HepG2 (cell line): Measurements from ENCODE around the gene SPOPL. TPM values are rescaled to one million over a fixed set of nuclear protein-coding genes. Genes with fewer than 3 reads are reported as not detected.
A peak's percentile ranks its signal among the peaks of the same experiment; 100 is the strongest.

Experiments
- BHLHE40 ChIP-seq: IDR thresholded peaks from 2 replicates; pipeline ENCODE4 v1.6.1; 2011; ENCODE audit warnings: low read length, improper control_type of control experiment
- FLYWCH1 ChIP-seq: sonication (generic); formaldehyde crosslinking; IDR thresholded peaks from 2 replicates; pipeline ENCODE4 v1.8.1; 2023; ENCODE audit warnings: mild to moderate bottlenecking, missing genetic modification reagents
- HNF4A ChIP-seq: sonication (generic); formaldehyde crosslinking; IDR thresholded peaks from 2 replicates; pipeline ENCODE4 v1.4.0; 2020; ENCODE audit warnings: missing genetic modification reagents
- KLF12 ChIP-seq: sonication (generic); formaldehyde crosslinking; IDR thresholded peaks from 2 replicates; pipeline ENCODE4 v1.4.0; 2020; ENCODE audit warnings: missing genetic modification reagents, borderline replicate concordance
- SMAD9 ChIP-seq: sonication (generic); formaldehyde crosslinking; IDR thresholded peaks from 2 replicates; pipeline ENCODE4 v1.5.1; 2020; ENCODE audit warnings: mild to moderate bottlenecking, missing genetic modification reagents
- SPEN ChIP-seq: sonication (generic); formaldehyde crosslinking; IDR thresholded peaks from 2 replicates; pipeline ENCODE4 v1.5.1; 2020; ENCODE audit warnings: low read depth, mild to moderate bottlenecking, missing genetic modification reagents
- THAP9 ChIP-seq: sonication (generic); formaldehyde crosslinking; IDR thresholded peaks from 2 replicates; pipeline ENCODE4; 2020; ENCODE audit warnings: missing genetic modification reagents, mild to moderate bottlenecking, borderline replicate concordance
- TSC22D2 ChIP-seq: sonication (generic); formaldehyde crosslinking; IDR thresholded peaks from 2 replicates; pipeline ENCODE4 v1.5.1; 2020; ENCODE audit warnings: missing genetic modification reagents, mild to moderate bottlenecking, borderline replicate concordance
- ZBTB38 ChIP-seq: sonication (generic); formaldehyde crosslinking; IDR thresholded peaks from 2 replicates; pipeline ENCODE4 v1.5.1; 2020; ENCODE audit warnings: mild to moderate bottlenecking, missing genetic modification reagents
- ZHX2 ChIP-seq, 2 experiments: sonication (generic) in 1 of 2; formaldehyde crosslinking in 1 of 2; IDR thresholded peaks; 2 replicates each; pipeline versions ENCODE4 v1.6.1 to v1.9.0; 2014 to 2022; ENCODE audit warnings: antibody characterized with exemption in 1 of 2, borderline replicate concordance in 1 of 2, inconsistent platforms in 1 of 2, low read depth in 1 of 2, missing genetic modification reagents in 1 of 2
- ZNF710 ChIP-seq: sonication (generic); formaldehyde crosslinking; IDR thresholded peaks from 2 replicates; pipeline ENCODE4 v1.5.0; 2020; ENCODE audit warnings: mild to moderate bottlenecking, missing genetic modification reagents, borderline replicate concordance
- polyA plus RNA-seq, 8 experiments: library from polyadenylated mRNA; depleted of rRNA in 3 of 8; stranded (reverse) in 7 of 8; unstranded in 1 of 8; fragments of >200 nt; fragmentation: Illumina TruSeq in 4 of 8; extraction: Trizol in 4 of 8; gene quantifications; 2 replicates each; pipeline versions ENCODE4 v1.2.1 to v1.2.3, GENCODE V29; 2011 to 2016; ENCODE audit warnings: low read depth in 4 of 8, missing spikeins in 1 of 8, mixed read lengths in 1 of 8; ENCODE audit not compliant: insufficient read depth in 1 of 8
- total RNA-seq, 5 experiments: library from RNA; depleted of rRNA; stranded (reverse); fragments of >200 nt; fragmentation: Illumina TruSeq; extraction: Trizol; gene quantifications; 2 replicates each; pipeline ENCODE4 v1.2.3, GENCODE V29; 2016; ENCODE audit warnings: low read depth in 1 of 5

Gene SPOPL
- total and polyA plus RNA-seq, 2 of the 13 experiments (the other 11 are each of a cell fraction or from before 2014, with no cell fraction given), result 12.6 to 51.6 TPM

GRCh38 chr2:138501425-138502254, at the start of gene SPOPL (continued):
- TF ChIP-seq ZHX2 (IDR thresholded peaks at IDR 0.05; ENCODE audit: low read depth) (0 out of 2 replicates have a peak, but pooled peaks have one; percentile 30), ZHX2 (CRISPR knock-in tag; IDR thresholded peaks at IDR 0.05; ENCODE audit: borderline replicate concordance) (no peak), KLF12 (CRISPR knock-in tag) (no peak), TSC22D2 (CRISPR knock-in tag) (no peak), FLYWCH1 (peak; percentile 89; the same call in 1 of the 2 replicates), SMAD9 (no peak), SPEN (CRISPR knock-in tag) (peak; percentile 87), ZNF710 (CRISPR knock-in tag) (no peak; the same call in 1 of the 2 replicates), ZBTB38 (CRISPR knock-in tag) (peak; percentile 60; the same call in 1 of the 2 replicates), BHLHE40 (no peak), HNF4A (CRISPR knock-in tag) (0 out of 2 replicates have a peak, but pooled peaks have one; percentile 29), THAP9 (CRISPR knock-in tag) (peak; percentile 7; the same call in 1 of the 2 replicates)
